OCI-LY7 (cell line): ENCODE data around the gene S100A6. TPM values are rescaled to one million over a fixed set of nuclear protein-coding genes. Genes with fewer than 3 reads are reported as not detected.

Experiments
- BruUV-seq: library from RNA; stranded (reverse); fragments of 400-500 nt; replicated peaks from 2 replicates; lab custom pipeline; 2021; lab: Mats Ljungman, UMichigan
- CTCF ChIA-PET: fragments of 300-600 bp; sonication (Branson Sonifier 250); formaldehyde crosslinking; loops from one replicate; lab custom pipeline; 2022; ENCODE audit warnings: antibody characterized with exemption; ENCODE audit not compliant: unreplicated experiment; lab: Charles Lee
- POLR2A ChIA-PET: fragments of 300-600 bp; sonication (Branson Sonifier 250); formaldehyde crosslinking; loops from one replicate; lab custom pipeline; 2022; ENCODE audit warnings: antibody characterized with exemption; lab: Charles Lee
- DNase-seq: peaks from one replicate; pipeline ENCODE4 v3.0.0-alpha.2; 2015; ENCODE audit warnings: low spot score
- H2AFZ ChIP-seq: fragments of 200-600 bp; sonication (generic), shearing (Covaris generic); 2 replicates; pipeline ENCODE4 v1.6.1; 2014; ENCODE audit warnings: mild to moderate bottlenecking, antibody characterized with exemption, low read length, moderate library complexity
- H3K27ac ChIP-seq: fragments of 200-600 bp; sonication (generic); 2 replicates; pipeline ENCODE4 v1.5.1; 2014; ENCODE audit warnings: mixed run types, low read depth, mild to moderate bottlenecking, moderate library complexity, low read length, inconsistent platforms; ENCODE audit not compliant: poor library complexity, severe bottlenecking
- H3K36me3 ChIP-seq: fragments of 200-600 bp; sonication (generic); 2 replicates; pipeline ENCODE4 v1.6.1; 2014; ENCODE audit warnings: mild to moderate bottlenecking, antibody characterized with exemption, low read length, moderate library complexity, mixed read lengths; ENCODE audit not compliant: insufficient read depth
- H3K4me1 ChIP-seq: fragments of 200-600 bp; sonication (generic); 2 replicates; pipeline ENCODE4 v1.5.1; 2014; ENCODE audit warnings: mild to moderate bottlenecking, low read length; ENCODE audit not compliant: insufficient read depth, poor library complexity, severe bottlenecking
- H3K4me2 ChIP-seq: fragments of 200-600 bp; sonication (generic); 2 replicates; pipeline ENCODE4 v1.6.1; 2014; ENCODE audit warnings: mild to moderate bottlenecking, low read length
- H3K4me3 ChIP-seq: fragments of 200-600 bp; sonication (generic); 2 replicates; pipeline ENCODE4 v1.5.1; 2014; ENCODE audit warnings: mild to moderate bottlenecking, low read depth, low read length; ENCODE audit not compliant: poor library complexity, severe bottlenecking
- H3K79me2 ChIP-seq: fragments of 200-600 bp; sonication (generic); 2 replicates; pipeline ENCODE4 v1.6.1; 2016; ENCODE audit warnings: low read depth, mild to moderate bottlenecking, low read length, moderate library complexity, mixed read lengths; ENCODE audit not compliant: insufficient read depth
- H3K9me2 ChIP-seq: fragments of 200-600 bp; sonication (generic); 2 replicates; pipeline ENCODE4 v1.6.1; 2016; ENCODE audit warnings: mild to moderate bottlenecking, low read length, mixed read lengths; ENCODE audit not compliant: insufficient read depth
- H3K9me3 ChIP-seq: fragments of 200-600 bp; sonication (generic); 2 replicates; pipeline ENCODE4 v1.6.1; 2014; ENCODE audit warnings: mild to moderate bottlenecking, mixed run types, low read length, mixed read lengths
- H4K20me1 ChIP-seq: fragments of 200-600 bp; sonication (generic); 2 replicates; pipeline ENCODE4 v1.6.1; 2014; ENCODE audit warnings: mild to moderate bottlenecking, antibody characterized with exemption, low read length, moderate library complexity, mixed read lengths; ENCODE audit not compliant: insufficient read depth
- EZH2phosphoT487 ChIP-seq: fragments of 200-600 bp; sonication (generic); IDR thresholded peaks from 2 replicates; pipeline ENCODE4 v1.6.1; 2018; ENCODE audit warnings: low read depth, borderline replicate concordance, mild to moderate bottlenecking, mixed run types, antibody characterized with exemption, low read length, moderate library complexity, mixed read lengths
- intact Hi-C: fragments of 100-400 bp; cut with micrococcal nuclease; formaldehyde crosslinking; loops from one replicate; pipeline ENCODE4 v1.10.0; 2022; ENCODE audit not compliant: unreplicated experiment
- total RNA-seq, 2 experiments: library from RNA; depleted of rRNA in 1 of 2; stranded (reverse); fragments of >200 nt in 1 of 2; shearing (Covaris generic) in 1 of 2; gene quantifications; 2 replicates each; pipeline ENCODE4 v1.2.3, GENCODE V29; 2014 to 2022
- TF ChIP-seq, protein P1 (sequence below): fragments of 200-600 bp; sonication (generic); conservative IDR thresholded peaks from 2 replicates; pipeline ENCODE4 v1.5.1; 2014; ENCODE audit warnings: mild to moderate bottlenecking, antibody characterized with exemption, low read length, moderate library complexity, mixed read lengths

The S100A6 gene
- total RNA-seq, 2 experiments from 2014 or later = not detected

DNA sequence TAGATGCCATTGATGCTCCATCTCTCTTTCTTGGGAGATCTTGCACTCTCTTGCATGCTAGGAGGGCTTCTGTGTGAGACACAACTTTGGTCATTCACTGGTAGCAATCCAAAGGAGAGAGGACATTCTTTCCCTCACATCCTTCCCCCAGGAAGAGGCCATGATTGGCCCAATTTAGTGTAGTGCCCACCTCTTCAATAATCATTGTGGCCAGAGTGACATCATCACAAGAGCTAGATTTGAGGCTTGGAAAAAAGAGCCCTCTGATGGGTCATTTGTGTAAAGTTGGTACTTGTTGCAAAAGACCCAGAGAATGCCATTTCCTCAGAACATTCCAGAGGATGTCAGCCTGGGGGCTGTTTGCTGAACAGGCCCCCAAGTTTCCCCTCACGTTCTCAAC lies 30.2 kb downstream of the S100A6 start:
- intact Hi-C loops = no loop called here
- no peak overlapping the region for H3K4me3 ChIP-seq
- CTCF ChIA-PET = no interaction called here
- TF ChIP-seq, protein P1, sequence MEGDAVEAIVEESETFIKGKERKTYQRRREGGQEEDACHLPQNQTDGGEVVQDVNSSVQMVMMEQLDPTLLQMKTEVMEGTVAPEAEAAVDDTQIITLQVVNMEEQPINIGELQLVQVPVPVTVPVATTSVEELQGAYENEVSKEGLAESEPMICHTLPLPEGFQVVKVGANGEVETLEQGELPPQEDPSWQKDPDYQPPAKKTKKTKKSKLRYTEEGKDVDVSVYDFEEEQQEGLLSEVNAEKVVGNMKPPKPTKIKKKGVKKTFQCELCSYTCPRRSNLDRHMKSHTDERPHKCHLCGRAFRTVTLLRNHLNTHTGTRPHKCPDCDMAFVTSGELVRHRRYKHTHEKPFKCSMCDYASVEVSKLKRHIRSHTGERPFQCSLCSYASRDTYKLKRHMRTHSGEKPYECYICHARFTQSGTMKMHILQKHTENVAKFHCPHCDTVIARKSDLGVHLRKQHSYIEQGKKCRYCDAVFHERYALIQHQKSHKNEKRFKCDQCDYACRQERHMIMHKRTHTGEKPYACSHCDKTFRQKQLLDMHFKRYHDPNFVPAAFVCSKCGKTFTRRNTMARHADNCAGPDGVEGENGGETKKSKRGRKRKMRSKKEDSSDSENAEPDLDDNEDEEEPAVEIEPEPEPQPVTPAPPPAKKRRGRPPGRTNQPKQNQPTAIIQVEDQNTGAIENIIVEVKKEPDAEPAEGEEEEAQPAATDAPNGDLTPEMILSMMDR = no peak
- no peak for TF ChIP-seq EZH2phosphoT487
- H3K79me2 ChIP-seq = no peaks in the 10 kb centered on the region
- H4K20me1 ChIP-seq = no peaks in the 10 kb centered on the region
- no peak overlapping the region for H2AFZ ChIP-seq
- POLR2A ChIA-PET = interaction anchor here (0.7 kb wide), 1 partner anchor 67 kb away, joined by 5 read pairs; no protein-coding TSS in a partner anchor
- H3K4me1 ChIP-seq = no peaks in the 10 kb centered on the region
- no TSS peak for BruUV-seq
- no peak for DNase-seq
- no peak overlapping the region for H3K27ac ChIP-seq
- no peak overlapping the region for H3K4me2 ChIP-seq
- H3K36me3 ChIP-seq = no peaks in the 10 kb centered on the region
- no peaks in the 10 kb centered on the region for H3K9me3 ChIP-seq
- no peaks in the 10 kb centered on the region for H3K9me2 ChIP-seq

DNA sequence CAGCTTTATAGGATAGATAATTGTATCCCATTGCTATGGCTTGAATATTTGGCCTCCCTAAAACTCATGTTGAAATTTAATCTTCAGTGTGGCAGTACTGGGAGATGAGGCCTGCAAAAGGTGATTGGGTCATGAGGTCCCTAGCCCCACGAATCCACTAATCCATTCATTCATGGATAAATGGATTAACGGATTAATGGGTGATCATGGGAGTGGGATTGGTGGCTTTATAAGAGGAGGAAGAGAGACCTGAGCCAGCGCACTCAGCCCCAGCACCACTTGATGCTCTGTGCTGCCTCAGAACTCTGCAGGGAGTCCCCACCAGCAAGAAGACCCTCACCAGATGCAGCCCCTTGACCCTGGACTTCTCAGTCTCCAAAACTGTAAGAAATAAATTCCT lies 32.0 kb downstream of the S100A6 start:
- Histone ChIP-seq H3K4me2 (no peak overlapping the region), H3K4me3 (no peak overlapping the region), H3K79me2 (no peaks in the 10 kb centered on the region), H2AFZ (no peak overlapping the region), H3K9me2 (no peaks in the 10 kb centered on the region), H3K4me1 (no peaks in the 10 kb centered on the region), H3K36me3 (no peaks in the 10 kb centered on the region), H3K27ac (no peak overlapping the region), H3K9me3 (no peaks in the 10 kb centered on the region), H4K20me1 (no peaks in the 10 kb centered on the region)
- no peak for DNase-seq
- no TSS peak for BruUV-seq
- CTCF ChIA-PET = no interaction called here
- TF ChIP-seq EZH2phosphoT487 = no peak
- TF ChIP-seq, protein P1 = no peak
- intact Hi-C loops = no loop called here
- POLR2A ChIA-PET = interaction anchor here (0.7 kb wide), 1 partner anchor 49 kb away, joined by 3 read pairs; no protein-coding TSS in a partner anchor

DNA sequence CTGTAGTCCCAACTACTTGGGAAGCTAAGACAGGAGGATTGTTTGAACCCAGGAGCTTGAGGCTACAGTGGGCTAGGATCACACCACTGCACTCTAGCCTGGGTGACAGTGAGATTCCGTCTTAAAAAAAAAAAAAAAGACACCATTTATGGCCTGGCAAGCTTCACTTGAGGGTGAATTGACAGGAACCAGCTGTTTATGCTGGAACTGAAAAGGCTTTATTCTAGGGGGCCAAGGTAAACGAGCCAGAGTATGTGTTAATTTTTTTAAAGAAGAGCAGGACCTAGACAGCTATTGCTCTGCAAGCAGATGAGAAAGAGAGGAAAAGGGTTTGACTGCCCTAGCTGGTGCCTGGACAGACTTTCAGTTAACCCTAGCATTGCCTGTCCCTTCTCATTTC lies 37.0 kb downstream of the S100A6 start:
- no peak overlapping the region for H2AFZ ChIP-seq
- DNase-seq = no peak
- H3K4me1 ChIP-seq = no peaks in the 10 kb centered on the region
- H3K4me3 ChIP-seq = no peak overlapping the region
- H3K36me3 ChIP-seq = no peaks in the 10 kb centered on the region
- no peak overlapping the region for H3K27ac ChIP-seq
- H3K9me2 ChIP-seq = no peaks in the 10 kb centered on the region
- intact Hi-C loops = no loop called here
- no TSS peak for BruUV-seq
- H3K9me3 ChIP-seq = no peaks in the 10 kb centered on the region
- ChIA-PET CTCF (no interaction called here), POLR2A (no interaction called here)
- no peak for TF ChIP-seq EZH2phosphoT487
- TF ChIP-seq, protein P1 = no peak
- H3K4me2 ChIP-seq = no peak overlapping the region
- no peaks in the 10 kb centered on the region for H3K79me2 ChIP-seq
- no peaks in the 10 kb centered on the region for H4K20me1 ChIP-seq
